ENCODE data around the gene BRINP2.

- TF ChIP-seq POLR2A (IDR thresholded peaks at IDR 0.05; ENCODE audit: insufficient read depth in 1 of 2, low read depth in 2 of 2, low read length in 2 of 2): no peak
- TF ChIP-seq, protein P1, sequence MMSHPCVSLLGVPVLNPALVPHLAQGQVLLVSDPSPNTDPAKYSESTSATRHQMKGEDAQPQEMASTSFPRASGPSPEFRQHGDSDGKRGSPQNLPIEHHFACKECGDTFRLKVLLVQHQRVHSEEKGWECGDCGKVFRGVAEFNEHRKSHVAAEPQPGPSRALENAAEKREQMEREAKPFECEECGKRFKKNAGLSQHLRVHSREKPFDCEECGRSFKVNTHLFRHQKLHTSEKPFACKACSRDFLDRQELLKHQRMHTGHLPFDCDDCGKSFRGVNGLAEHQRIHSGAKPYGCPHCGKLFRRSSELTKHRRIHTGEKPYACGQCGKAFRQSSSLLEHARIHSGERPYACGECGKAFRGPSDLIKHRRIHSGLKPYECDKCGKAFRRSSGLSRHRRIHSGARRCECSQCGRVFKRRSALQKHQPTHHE (CRISPR knock-in tag; IDR thresholded peaks at IDR 0.05; ENCODE audit: borderline replicate concordance): no peak
- TF ChIP-seq CTCF (CRISPR knock-in tag; IDR thresholded peaks at IDR 0.05): no peak
- TF ChIP-seq GATAD1 (CRISPR knock-in tag; IDR thresholded peaks at IDR 0.05): no peak
- no peak for TF ChIP-seq ZNF296 (CRISPR knock-in tag; conservative IDR thresholded peaks at IDR 0.05)
- TF ChIP-seq KAT7 (CRISPR knock-in tag; IDR thresholded peaks at IDR 0.05; ENCODE audit: borderline replicate concordance): no peak
- no peak for TF ChIP-seq ZIK1 (CRISPR knock-in tag; IDR thresholded peaks at IDR 0.05; ENCODE audit: borderline replicate concordance, low read depth)
- TF ChIP-seq HNRNPUL1 (IDR thresholded peaks at IDR 0.05; ENCODE audit: low read depth, low read length): no peak
- no peak for TF ChIP-seq KDM4B (CRISPR knock-in tag; IDR thresholded peaks at IDR 0.05)
- TF ChIP-seq GATA4 (IDR thresholded peaks at IDR 0.05; ENCODE audit: borderline replicate concordance, low read depth): no peak
- TF ChIP-seq, protein P2, sequence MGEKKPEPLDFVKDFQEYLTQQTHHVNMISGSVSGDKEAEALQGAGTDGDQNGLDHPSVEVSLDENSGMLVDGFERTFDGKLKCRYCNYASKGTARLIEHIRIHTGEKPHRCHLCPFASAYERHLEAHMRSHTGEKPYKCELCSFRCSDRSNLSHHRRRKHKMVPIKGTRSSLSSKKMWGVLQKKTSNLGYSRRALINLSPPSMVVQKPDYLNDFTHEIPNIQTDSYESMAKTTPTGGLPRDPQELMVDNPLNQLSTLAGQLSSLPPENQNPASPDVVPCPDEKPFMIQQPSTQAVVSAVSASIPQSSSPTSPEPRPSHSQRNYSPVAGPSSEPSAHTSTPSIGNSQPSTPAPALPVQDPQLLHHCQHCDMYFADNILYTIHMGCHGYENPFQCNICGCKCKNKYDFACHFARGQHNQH (CRISPR knock-in tag; IDR thresholded peaks at IDR 0.05): no peak
- TF ChIP-seq, protein P3, sequence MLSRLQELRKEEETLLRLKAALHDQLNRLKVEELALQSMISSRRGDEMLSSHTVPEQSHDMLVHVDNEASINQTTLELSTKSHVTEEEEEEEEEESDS (CRISPR knock-in tag; IDR thresholded peaks at IDR 0.05; ENCODE audit: borderline replicate concordance): no peak
- TF ChIP-seq NR3C1 (CRISPR knock-in tag; IDR thresholded peaks at IDR 0.05): no peak
Observed at GRCh38 chr1:177209357-177209756, 38.6 kb downstream of the BRINP2 start.
